ENCODE data around the gene FOXP1.

Gene FOXP1

DNA sequence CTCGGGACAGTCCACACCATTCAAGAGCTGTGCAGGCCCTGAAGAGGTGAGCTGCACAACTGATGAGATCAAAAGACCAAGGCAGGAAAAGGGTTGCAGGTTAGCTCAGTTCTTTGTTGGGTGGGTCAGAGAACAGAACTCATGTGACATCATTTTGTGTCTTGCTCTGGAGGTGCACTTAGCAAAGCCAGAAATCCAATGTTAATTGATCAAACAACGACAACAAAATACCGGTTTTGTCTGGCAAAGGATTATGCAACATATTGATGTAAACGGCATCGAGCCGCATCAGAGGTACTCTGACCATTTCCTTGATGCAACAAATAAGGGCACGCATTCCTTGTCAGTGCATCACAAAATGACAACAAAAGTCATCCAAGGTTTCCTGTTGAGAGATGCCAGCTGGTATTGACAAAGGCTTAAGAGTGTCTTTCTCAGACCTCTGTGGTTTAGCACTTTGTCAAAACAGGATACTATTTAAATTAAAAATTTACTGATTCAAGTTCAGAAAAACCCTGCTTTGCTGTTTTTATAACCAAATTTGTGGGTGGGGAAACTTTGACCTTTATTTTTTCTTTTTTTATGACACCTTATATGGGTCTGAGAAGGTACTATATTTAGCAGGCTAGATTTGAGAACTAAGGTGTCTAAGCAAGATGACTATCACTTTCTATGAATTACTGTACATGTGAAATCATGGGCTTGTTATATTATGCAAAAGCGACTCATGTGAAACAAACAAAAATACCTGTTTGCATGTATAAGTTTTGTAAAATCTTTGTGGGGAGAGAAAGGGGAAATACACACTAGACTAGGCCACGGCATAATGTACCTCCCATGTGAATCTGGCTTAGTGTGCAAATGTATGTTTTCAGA lies 496.1 kb downstream of the FOXP1 start:
- Histone ChIP-seq H3K27me3 (no peaks in the 10 kb centered on the region), H3K4me1 (ENCODE audit: control insufficient read depth in 1 of 2, insufficient read depth in 1 of 2, low read depth in 1 of 2, low read length in 1 of 2) (peaks cover 25 to 36% of the 10 kb centered on the region in 2 experiments), H3K4me3 (ENCODE audit: low read depth in 1 of 2, low read length in 1 of 2) (no peak overlapping the region), H3K36me3 (no peaks in the 10 kb centered on the region), H3K27ac (peak overlapping the region; percentile 51), H3K9me3 (no peaks in the 10 kb centered on the region)
- TF ChIP-seq, protein P1, sequence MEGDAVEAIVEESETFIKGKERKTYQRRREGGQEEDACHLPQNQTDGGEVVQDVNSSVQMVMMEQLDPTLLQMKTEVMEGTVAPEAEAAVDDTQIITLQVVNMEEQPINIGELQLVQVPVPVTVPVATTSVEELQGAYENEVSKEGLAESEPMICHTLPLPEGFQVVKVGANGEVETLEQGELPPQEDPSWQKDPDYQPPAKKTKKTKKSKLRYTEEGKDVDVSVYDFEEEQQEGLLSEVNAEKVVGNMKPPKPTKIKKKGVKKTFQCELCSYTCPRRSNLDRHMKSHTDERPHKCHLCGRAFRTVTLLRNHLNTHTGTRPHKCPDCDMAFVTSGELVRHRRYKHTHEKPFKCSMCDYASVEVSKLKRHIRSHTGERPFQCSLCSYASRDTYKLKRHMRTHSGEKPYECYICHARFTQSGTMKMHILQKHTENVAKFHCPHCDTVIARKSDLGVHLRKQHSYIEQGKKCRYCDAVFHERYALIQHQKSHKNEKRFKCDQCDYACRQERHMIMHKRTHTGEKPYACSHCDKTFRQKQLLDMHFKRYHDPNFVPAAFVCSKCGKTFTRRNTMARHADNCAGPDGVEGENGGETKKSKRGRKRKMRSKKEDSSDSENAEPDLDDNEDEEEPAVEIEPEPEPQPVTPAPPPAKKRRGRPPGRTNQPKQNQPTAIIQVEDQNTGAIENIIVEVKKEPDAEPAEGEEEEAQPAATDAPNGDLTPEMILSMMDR (IDR thresholded peaks at IDR 0.05) = no peak

DNA sequence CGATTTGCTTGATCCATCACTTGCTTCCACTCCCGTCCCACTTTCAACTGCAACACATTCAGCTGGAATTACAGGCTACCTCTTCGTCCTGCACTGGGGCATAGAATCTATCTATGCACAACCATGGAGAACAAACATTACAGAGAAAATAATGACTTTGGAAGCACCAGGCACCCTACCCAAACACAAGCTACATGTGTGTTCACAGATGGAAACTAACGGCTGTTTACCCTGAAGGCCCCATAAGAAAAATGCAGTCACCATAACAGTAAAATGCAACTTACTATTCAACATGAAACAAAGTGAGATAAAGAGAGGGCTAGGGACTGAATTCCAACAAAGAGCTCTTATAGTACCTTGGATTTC lies 496.8 kb downstream of the FOXP1 start:
- TF ChIP-seq, protein P1 (IDR thresholded peaks at IDR 0.05) = no peak
- H3K36me3 ChIP-seq = no peaks in the 10 kb centered on the region
- H3K27me3 ChIP-seq = no peaks in the 10 kb centered on the region
- H3K4me1 ChIP-seq (ENCODE audit: control insufficient read depth in 1 of 2, insufficient read depth in 1 of 2, low read depth in 1 of 2, low read length in 1 of 2) = peaks cover 25 to 36% of the 10 kb centered on the region in 2 experiments
- H3K27ac ChIP-seq = no peak overlapping the region
- H3K4me3 ChIP-seq (ENCODE audit: low read depth in 1 of 2, low read length in 1 of 2) = no peak overlapping the region
- H3K9me3 ChIP-seq = no peaks in the 10 kb centered on the region

DNA sequence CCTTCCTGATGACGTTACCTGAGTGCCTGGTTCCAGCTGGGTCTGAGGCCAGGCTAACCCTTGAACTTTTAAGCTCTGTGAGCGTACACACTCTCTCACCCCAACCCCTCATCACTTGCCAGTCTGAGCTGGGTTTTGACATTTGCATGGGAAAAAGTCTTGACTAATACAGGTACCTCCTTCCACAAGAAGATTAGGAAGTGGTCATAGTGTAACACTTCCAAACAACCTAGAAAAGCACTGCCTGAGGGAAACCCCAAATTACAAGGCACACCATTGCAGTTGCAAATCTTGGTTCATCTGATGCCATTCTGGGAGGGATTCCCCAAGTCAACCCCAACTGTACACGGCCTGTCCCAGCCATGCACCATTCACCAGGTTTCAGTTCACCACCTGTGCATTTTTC lies 499.8 kb downstream of the FOXP1 start:
- no peaks in the 10 kb centered on the region for H3K36me3 ChIP-seq

DNA sequence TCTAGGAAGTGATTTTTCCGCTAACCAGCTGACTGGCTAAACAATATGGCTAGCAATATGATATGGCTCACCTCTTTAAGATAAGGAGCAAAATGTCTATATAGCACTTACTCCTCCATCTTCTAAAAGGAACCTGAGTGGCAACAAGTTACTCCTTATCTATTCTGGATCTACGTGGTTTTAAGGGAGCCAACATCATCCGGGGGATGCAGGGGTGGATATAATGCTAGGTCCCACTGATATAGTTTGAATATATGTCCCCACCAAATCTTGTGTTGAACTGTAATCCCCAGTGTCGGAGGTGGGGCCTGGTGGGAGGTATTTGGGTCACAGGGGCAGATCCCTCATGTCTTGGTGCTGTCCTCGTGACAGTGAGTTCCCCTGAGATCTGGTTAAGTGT lies 500.7 kb downstream of the FOXP1 start:
- Histone ChIP-seq H3K36me3 (no peaks in the 10 kb centered on the region), H3K4me1 (ENCODE audit: control insufficient read depth in 1 of 2, insufficient read depth in 1 of 2, low read depth in 1 of 2, low read length in 1 of 2) (peaks cover 4 to 16% of the 10 kb centered on the region in 2 experiments), H3K27ac (no peak overlapping the region), H3K4me3 (ENCODE audit: low read depth in 1 of 2, low read length in 1 of 2) (no peak overlapping the region), H3K27me3 (no peaks in the 10 kb centered on the region), H3K9me3 (no peaks in the 10 kb centered on the region)
- TF ChIP-seq, protein P1 (IDR thresholded peaks at IDR 0.05) = no peak

More for the DNA sequence above, 499.8 kb downstream of the FOXP1 start:
- TF ChIP-seq, protein P1 (IDR thresholded peaks at IDR 0.05) = no peak
- H3K9me3 ChIP-seq = no peaks in the 10 kb centered on the region
- no peak overlapping the region for H3K27ac ChIP-seq
- no peak overlapping the region for H3K4me3 ChIP-seq (ENCODE audit: low read depth in 1 of 2, low read length in 1 of 2)
- H3K4me1 ChIP-seq (ENCODE audit: control insufficient read depth in 1 of 2, insufficient read depth in 1 of 2, low read depth in 1 of 2, low read length in 1 of 2) = peaks cover 13 to 25% of the 10 kb centered on the region in 2 experiments
- H3K27me3 ChIP-seq = no peaks in the 10 kb centered on the region

DNA sequence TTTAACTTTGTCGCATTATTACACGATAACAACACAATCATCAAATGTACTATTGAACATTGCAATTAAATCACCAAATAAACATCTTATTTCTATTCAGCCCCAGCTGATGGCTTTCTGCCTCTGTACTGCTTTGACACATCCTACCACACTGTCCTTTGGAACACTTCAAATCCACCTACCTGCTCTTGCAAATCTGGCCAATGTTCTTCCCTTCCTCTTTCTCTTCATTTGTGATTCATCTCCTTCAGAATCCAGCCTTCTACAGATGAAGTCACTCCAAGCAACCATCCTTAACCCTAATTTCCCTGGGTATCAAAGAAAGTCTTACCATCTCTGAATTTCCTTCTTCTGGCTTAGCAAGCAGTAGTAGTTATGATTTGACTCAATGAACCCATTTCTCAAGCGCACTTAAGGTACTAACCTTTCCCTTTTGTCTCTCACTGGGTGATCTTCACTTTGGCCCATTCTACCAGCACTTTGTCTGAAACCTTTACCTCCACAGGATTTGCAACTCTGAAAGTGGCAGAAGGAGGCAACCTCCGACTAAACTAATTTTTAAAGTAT lies 502.9 kb downstream of the FOXP1 start:
- H3K9me3 ChIP-seq = no peaks in the 10 kb centered on the region
- H3K36me3 ChIP-seq = no peaks in the 10 kb centered on the region
- no peak overlapping the region for H3K27ac ChIP-seq
- H3K27me3 ChIP-seq = no peaks in the 10 kb centered on the region
- peaks cover 0 to 7% of the 10 kb centered on the region in 2 experiments for H3K4me1 ChIP-seq (ENCODE audit: control insufficient read depth in 1 of 2, insufficient read depth in 1 of 2, low read depth in 1 of 2, low read length in 1 of 2)
- no peak overlapping the region for H3K4me3 ChIP-seq (ENCODE audit: low read depth in 1 of 2, low read length in 1 of 2)
- TF ChIP-seq, protein P1 (IDR thresholded peaks at IDR 0.05) = no peak
